ENCODE results near the gene TP53TG5. TPM values are rescaled to one million over a fixed set of nuclear protein-coding genes. Genes with fewer than 3 reads are reported as not detected.

Gene TP53TG5
- total RNA-seq, 1 experiment from 2014 or later = 0.85 TPM

GRCh38 chr20:45353746-45354145 is 24.4 kb downstream of the TP53TG5 start (continued):
- TF ChIP-seq ZNF281 (CRISPR knock-in tag; IDR thresholded peaks at IDR 0.05) = no peak
- TF ChIP-seq TEAD4 (CRISPR knock-in tag; IDR thresholded peaks at IDR 0.05) = no peak
- TF ChIP-seq USF1 (CRISPR knock-in tag; IDR thresholded peaks at IDR 0.05) = no peak
- TF ChIP-seq PRRX2 (CRISPR knock-in tag; IDR thresholded peaks at IDR 0.05) = no peak
- TF ChIP-seq ATF6 (CRISPR knock-in tag; IDR thresholded peaks at IDR 0.05) = no peak
- no peak for TF ChIP-seq ZSCAN18 (CRISPR knock-in tag; IDR thresholded peaks at IDR 0.05)
- no peak for TF ChIP-seq ZNF121 (CRISPR knock-in tag; IDR thresholded peaks at IDR 0.05)
- no peak for TF ChIP-seq ZMAT4 (CRISPR knock-in tag; IDR thresholded peaks at IDR 0.05)
- TF ChIP-seq EMX1 (CRISPR knock-in tag; IDR thresholded peaks at IDR 0.05) = no peak

- Mint-ChIP-seq H3K27me3 (ENCODE audit: low read depth) (no peaks in the 10 kb centered on the region), H3K36me3 (no peaks in the 10 kb centered on the region), H3K9me3 (no peaks in the 10 kb centered on the region), H3K4me1 (peaks cover 16% of the 10 kb centered on the region), H3K4me3 (no peak overlapping the region), H3K27ac (no peak overlapping the region)
- POLR2A ChIA-PET = interaction anchor here (1.3 kb wide), 1 partner anchor 10 kb away, joined by 4 read pairs; no protein-coding TSS in a partner anchor
- ATAC-seq (no peak), DNase-seq (ENCODE audit: low spot score) (no peak)
- CTCF ChIA-PET = interaction anchor here (0.6 to 2.6 kb wide), 8 partner anchors 9 to 84 kb away, joined by 3 to 12 read pairs (median 5); partner anchors contain the start of gene SYS1
- TF ChIP-seq ZNF423 (CRISPR knock-in tag; IDR thresholded peaks at IDR 0.05) (no peak), CBFB (CRISPR knock-in tag; IDR thresholded peaks at IDR 0.05; ENCODE audit: low read depth) (no peak), PRDM15 (CRISPR knock-in tag; IDR thresholded peaks at IDR 0.05) (no peak), PREB (CRISPR knock-in tag; IDR thresholded peaks at IDR 0.05; ENCODE audit: borderline replicate concordance) (no peak), ZNF396 (CRISPR knock-in tag; IDR thresholded peaks at IDR 0.05; ENCODE audit: borderline replicate concordance) (no peak), JUN (CRISPR knock-in tag; IDR thresholded peaks at IDR 0.05) (no peak), HMGA2 (CRISPR knock-in tag; IDR thresholded peaks at IDR 0.05) (no peak), TEAD4 (CRISPR knock-in tag; IDR thresholded peaks at IDR 0.05) (no peak)
These were observed 25.4 kb downstream of the TP53TG5 start for GRCh38 chr20:45352729-45353128.
